Adrenal gland (tissue), 12 donors: ENCODE data around the gene SYT4. TPM values are rescaled to one million over a fixed set of nuclear protein-coding genes. Genes with fewer than 3 reads are reported as not detected.

Experiments used
- DNase-seq, 7 donors: peaks; one replicate each; pipeline ENCODE4 v3.0.0-alpha.2; 2019 to 2020
- H3K27ac ChIP-seq, 5 donors: fragments of 200-600 bp; sonication (generic) in 4 of 5; 1 replicate in 3 of 5; 2 replicates in 2 of 5; pipeline versions ENCODE4 v1.5.1 to v1.8.0; 2016 to 2020; ENCODE audit warnings: mild to moderate bottlenecking in 1 of 5
- H3K27me3 ChIP-seq: fragments of 200-600 bp; 2 replicates; pipeline ENCODE4 v1.8.0; 2021
- H3K36me3 ChIP-seq, 2 donors: fragments of 200-600 bp; replicated peaks in 1 of 2; 1 replicate in 1 of 2; 2 replicates in 1 of 2; pipeline versions ENCODE4 v1.5.1 to v1.8.0; 2018 to 2022
- H3K4me1 ChIP-seq, 2 donors: fragments of 200-600 bp; replicated peaks in 1 of 2; 1 replicate in 1 of 2; 2 replicates in 1 of 2; pipeline versions ENCODE4 v1.5.1 to v1.8.0; 2018 to 2021
- H3K4me3 ChIP-seq, 4 donors: fragments of 200-600 bp; sonication (generic) in 3 of 4; one replicate each; pipeline ENCODE4 v1.5.1; 2016 to 2018
- H3K9me3 ChIP-seq, 3 donors: fragments of 200-600 bp; sonication (generic) in 1 of 3; replicated peaks in 1 of 3; 1 replicate in 2 of 3; 2 replicates in 1 of 3; pipeline versions ENCODE4 v1.5.1 to v1.8.0; 2016 to 2021
- POLR2A ChIP-seq, 2 donors: fragments of 450-650 bp; IDR thresholded peaks; one replicate each; pipeline ENCODE4 v1.6.1; 2017; ENCODE audit warnings: antibody characterized with exemption in 2 of 2, mild to moderate bottlenecking in 2 of 2, moderate library complexity in 1 of 2
- WGBS, 4 donors: extraction: QIAGEN DNeasy Blood & Tissue Kit in 2 of 4; methylation state at CpG; one replicate each; pipeline versions ENCODE4 v1.1.5 to v1.1.7; 2013 to 2017; 5-methylcytosine and 5-hydroxymethylcytosine counted together
- intact Hi-C, 2 donors: fragments of 100-400 bp; cut with DNase I; formaldehyde crosslinking; loops; one replicate each; pipeline versions ENCODE4 v1.14.1 to v1.15.0; 2022 to 2023
- polyA plus RNA-seq, 3 donors: library from polyadenylated mRNA; stranded (reverse); fragments of 200-250 nt in 2 of 3; fragments of 350-450 nt in 1 of 3; fragmentation: Illumina TruSeq in 1 of 3; extraction: RNeasy Lipid Tissue Mini Kit (QIAGEN cat#74804) in 1 of 3; gene quantifications; one replicate each; pipeline ENCODE4 v1.2.3, GENCODE V29; 2013 to 2014
- total RNA-seq, 9 donors: library from RNA; depleted of rRNA in 4 of 9; stranded (reverse); fragments of >200 nt in 4 of 9; fragments of 120-200 nt in 1 of 9; fragmentation: NEBNext Ultra II Directional in 1 of 9; extraction: Animal tissue kit (Norgen Biotek cat#: 25700) in 1 of 9; gene quantifications; one replicate each; pipeline versions ENCODE4 v1.1.0 to v1.2.4, GENCODE V29; 2013 to 2023
- TF ChIP-seq, protein P1 (sequence below), 6 experiments: fragments of 450-650 bp in 4 of 6; fragments of 200-600 bp in 2 of 6; sonication (generic) in 1 of 6; IDR thresholded peaks; 1 replicate in 5 of 6; 2 replicates in 1 of 6; pipeline versions ENCODE4 v1.5.1 to v1.8.0; 2016 to 2021; ENCODE audit warnings: antibody characterized with exemption in 6 of 6, mild to moderate bottlenecking in 2 of 6, moderate library complexity in 1 of 6
- donor health status: healthy with polysubstance abuse.
- donor health status: Bipolar disorder and iron deficiency.
- donor health status: DM: yes; HTN: yes; CAD: no.
- donor health status: DM: no; HTN: no; CAD: no.
- donor health status: DM: no; HTN: no; CAD: no.
- donor health status: DM: yes; HTN: yes; CAD: no.

Gene SYT4
- total and polyA plus RNA-seq, 12 donors: 0.30 to 18.7 (median 2.1) TPM; not detected in 2

- Histone ChIP-seq H3K9me3 (no peaks in the 10 kb centered on the region), H3K4me1 (no peaks in the 10 kb centered on the region), H3K4me3 (no peak overlapping the region), H3K27ac (no peak overlapping the region), H3K27me3 (no peaks in the 10 kb centered on the region), H3K36me3 (no peaks in the 10 kb centered on the region)
- TF ChIP-seq, protein P1, sequence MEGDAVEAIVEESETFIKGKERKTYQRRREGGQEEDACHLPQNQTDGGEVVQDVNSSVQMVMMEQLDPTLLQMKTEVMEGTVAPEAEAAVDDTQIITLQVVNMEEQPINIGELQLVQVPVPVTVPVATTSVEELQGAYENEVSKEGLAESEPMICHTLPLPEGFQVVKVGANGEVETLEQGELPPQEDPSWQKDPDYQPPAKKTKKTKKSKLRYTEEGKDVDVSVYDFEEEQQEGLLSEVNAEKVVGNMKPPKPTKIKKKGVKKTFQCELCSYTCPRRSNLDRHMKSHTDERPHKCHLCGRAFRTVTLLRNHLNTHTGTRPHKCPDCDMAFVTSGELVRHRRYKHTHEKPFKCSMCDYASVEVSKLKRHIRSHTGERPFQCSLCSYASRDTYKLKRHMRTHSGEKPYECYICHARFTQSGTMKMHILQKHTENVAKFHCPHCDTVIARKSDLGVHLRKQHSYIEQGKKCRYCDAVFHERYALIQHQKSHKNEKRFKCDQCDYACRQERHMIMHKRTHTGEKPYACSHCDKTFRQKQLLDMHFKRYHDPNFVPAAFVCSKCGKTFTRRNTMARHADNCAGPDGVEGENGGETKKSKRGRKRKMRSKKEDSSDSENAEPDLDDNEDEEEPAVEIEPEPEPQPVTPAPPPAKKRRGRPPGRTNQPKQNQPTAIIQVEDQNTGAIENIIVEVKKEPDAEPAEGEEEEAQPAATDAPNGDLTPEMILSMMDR (IDR thresholded peaks at IDR 0.05): no peak
- no peak for TF ChIP-seq POLR2A (IDR thresholded peaks at IDR 0.05)
- 70 to 81% (median 79%) methylated on average over 1 of the region's 1 CpG for WGBS, 4 donors
- intact Hi-C loops: no loop called here
- DNase-seq: no peak
Observed at GRCh38 chr18:43247944-43248343, 29.3 kb downstream of the SYT4 start.

DNA sequence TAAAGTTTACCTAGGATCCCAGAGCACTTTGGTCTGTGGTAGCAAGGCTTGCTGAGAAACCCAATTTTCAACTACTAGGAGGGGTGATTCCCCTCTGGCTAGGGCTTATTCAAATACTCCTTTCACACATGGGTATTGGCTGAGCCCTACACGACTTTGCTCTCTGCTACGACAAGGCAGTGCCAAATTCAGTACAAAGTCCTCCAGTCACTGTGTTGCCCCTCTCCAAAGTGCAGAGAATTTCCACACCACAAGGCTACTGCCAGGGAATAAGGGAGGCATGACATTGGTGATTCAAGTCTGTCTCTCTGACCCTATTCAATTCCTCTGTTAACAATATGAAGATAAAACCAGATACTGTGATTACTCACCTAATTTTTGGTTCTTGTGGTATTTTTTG lies 38.9 kb downstream of the SYT4 start:
- TF ChIP-seq POLR2A (IDR thresholded peaks at IDR 0.05): no peak
- TF ChIP-seq, protein P1 (IDR thresholded peaks at IDR 0.05): no peak
- no peak for DNase-seq
- Histone ChIP-seq H3K9me3 (no peaks in the 10 kb centered on the region), H3K4me3 (no peak overlapping the region), H3K27me3 (no peaks in the 10 kb centered on the region), H3K27ac (no peak overlapping the region), H3K36me3 (no peaks in the 10 kb centered on the region), H3K4me1 (no peaks in the 10 kb centered on the region)
- intact Hi-C loops: no loop called here
- WGBS, 4 donors: 56 to 59% (median 57%) methylated on average over 2 of the region's 2 CpGs

DNA sequence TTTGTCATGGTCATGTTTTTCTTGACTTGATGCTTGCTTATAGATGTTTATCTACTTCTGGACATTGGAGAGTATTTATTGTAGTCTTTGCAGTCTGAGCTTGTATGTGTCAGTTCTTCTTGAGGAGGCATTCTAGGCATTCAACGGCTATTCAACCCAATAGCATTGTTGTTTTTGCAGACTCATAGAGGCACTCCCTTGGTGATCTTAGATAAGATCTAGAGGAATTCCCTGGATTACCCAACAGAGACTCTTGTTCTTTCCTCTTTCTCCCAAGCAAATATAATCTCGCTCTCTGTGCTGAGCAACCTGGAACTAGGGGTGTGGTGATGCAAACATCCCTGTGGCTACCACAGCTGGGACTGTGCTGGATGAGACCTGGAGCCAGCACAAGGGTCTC lies 40.4 kb downstream of the SYT4 start:
- no peak overlapping the region for H3K4me3 ChIP-seq
- no peaks in the 10 kb centered on the region for H3K9me3 ChIP-seq
- DNase-seq: no peak
- H3K4me1 ChIP-seq: no peaks in the 10 kb centered on the region
- WGBS, 4 donors: 37 to 51% (median 50%) methylated on average over 2 of the region's 2 CpGs
- no peak overlapping the region for H3K27ac ChIP-seq
- H3K36me3 ChIP-seq: no peaks in the 10 kb centered on the region
- H3K27me3 ChIP-seq: no peaks in the 10 kb centered on the region
- intact Hi-C loops: no loop called here
- TF ChIP-seq, protein P1 (IDR thresholded peaks at IDR 0.05): no peak
- TF ChIP-seq POLR2A (IDR thresholded peaks at IDR 0.05): no peak

GRCh38 chr18:43234889-43235288 lies 42.4 kb downstream of the SYT4 start:
- intact Hi-C loops: no loop called here
- WGBS, 4 donors: 72 to 77% (median 74%) methylated on average over 2 of the region's 2 CpGs
- Histone ChIP-seq H3K4me1 (no peaks in the 10 kb centered on the region), H3K27me3 (no peaks in the 10 kb centered on the region), H3K9me3 (no peaks in the 10 kb centered on the region), H3K36me3 (no peaks in the 10 kb centered on the region), H3K4me3 (no peak overlapping the region), H3K27ac (no peak overlapping the region)
- TF ChIP-seq POLR2A (IDR thresholded peaks at IDR 0.05): no peak
- TF ChIP-seq, protein P1 (IDR thresholded peaks at IDR 0.05): no peak
- DNase-seq: no peak
